Neural cell (in vitro differentiated cells): ENCODE results near the gene SSR4. TPM values are rescaled to one million over a fixed set of nuclear protein-coding genes. Genes with fewer than 3 reads are reported as not detected.

Experiments used
- H2AFZ ChIP-seq: fragments of 200-600, 300-800 bp; sonication (generic), shearing (Covaris generic); 2 replicates; pipeline ENCODE4 v1.6.0; 2014; ENCODE audit warnings: low read depth, mild to moderate bottlenecking, antibody characterized with exemption, low read length, moderate library complexity
- H3F3A ChIP-seq: fragments of 200-600 bp; shearing (Covaris generic); 2 replicates; pipeline ENCODE4 v1.6.1; 2016; ENCODE audit warnings: mild to moderate bottlenecking, moderate library complexity, mixed read lengths, antibody characterized with exemption, low read length; ENCODE audit not compliant: insufficient read depth, poor library complexity, severe bottlenecking
- H3K27ac ChIP-seq: fragments of 200-600, 300-800 bp; sonication (generic), shearing (Covaris generic); 2 replicates; pipeline ENCODE4 v1.5.1; 2014; ENCODE audit warnings: mild to moderate bottlenecking, low read length, moderate library complexity
- H3K27me3 ChIP-seq: fragments of 300-800, 200-600 bp; sonication (generic), shearing (Covaris generic); 2 replicates; pipeline ENCODE4 v1.6.0; 2014; ENCODE audit warnings: mild to moderate bottlenecking, low read depth, low read length, moderate library complexity; ENCODE audit not compliant: insufficient read depth
- H3K36me3 ChIP-seq: fragments of 300-800, 200-600 bp; sonication (generic), shearing (Covaris generic); 2 replicates; pipeline ENCODE4 v1.5.1; 2014; ENCODE audit warnings: mild to moderate bottlenecking, antibody characterized with exemption, low read length, moderate library complexity; ENCODE audit not compliant: insufficient read depth
- H3K4me2 ChIP-seq: fragments of 300-800, 200-600 bp; sonication (generic), shearing (Covaris generic); 2 replicates; pipeline ENCODE4 v1.6.0; 2014; ENCODE audit warnings: mild to moderate bottlenecking, low read length
- H3K4me3 ChIP-seq: fragments of 300-800, 200-600 bp; sonication (generic), shearing (Covaris generic); 2 replicates; pipeline ENCODE4 v1.5.1; 2014; ENCODE audit warnings: mild to moderate bottlenecking, low read length, moderate library complexity
- H3K79me2 ChIP-seq: fragments of 200-600 bp; shearing (Covaris generic); replicated peaks from 2 replicates; pipeline ENCODE4 v1.6.0; 2014; ENCODE audit warnings: mild to moderate bottlenecking, low read length, moderate library complexity; ENCODE audit not compliant: insufficient read depth
- H3K9ac ChIP-seq: fragments of 300-800, 200-600 bp; sonication (generic), shearing (Covaris generic); 2 replicates; pipeline ENCODE4 v1.6.1; 2016; ENCODE audit warnings: mild to moderate bottlenecking, low read length, mixed read lengths
- H3K9me2 ChIP-seq: fragments of 200-600 bp; shearing (Covaris generic); 2 replicates; pipeline ENCODE4 v1.6.1; 2016; ENCODE audit warnings: mild to moderate bottlenecking, low read length, mixed read lengths; ENCODE audit not compliant: insufficient read depth
- H3K9me3 ChIP-seq: fragments of 200-600, 300-800 bp; sonication (generic), shearing (Covaris generic); 2 replicates; pipeline ENCODE4 v1.6.1; 2016; ENCODE audit warnings: mild to moderate bottlenecking, mixed run types, low read length, moderate library complexity, mixed read lengths
- H4K20me1 ChIP-seq: fragments of 200-600 bp; shearing (Covaris generic); 2 replicates; pipeline ENCODE4 v1.6.1; 2016; ENCODE audit warnings: mild to moderate bottlenecking, mixed run types; ENCODE audit not compliant: insufficient read depth
- EP300 ChIP-seq: fragments of 450-650 bp; conservative IDR thresholded peaks from 2 replicates; pipeline ENCODE4 v1.6.1; 2014; ENCODE audit warnings: antibody characterized with exemption, mild to moderate bottlenecking, moderate library complexity; ENCODE audit not compliant: poor library complexity, severe bottlenecking
- EZH2 ChIP-seq: fragments of 200-600, 300-800 bp; shearing (Covaris generic), sonication (generic); IDR thresholded peaks from 2 replicates; pipeline ENCODE4 v1.6.1; 2014; ENCODE audit warnings: antibody characterized with exemption, low read length, borderline replicate concordance, mild to moderate bottlenecking; ENCODE audit not compliant: insufficient read depth, poor library complexity, severe bottlenecking
- MXI1 ChIP-seq: fragments of 450-650 bp; conservative IDR thresholded peaks from 2 replicates; pipeline ENCODE4 v1.6.1; 2014; ENCODE audit warnings: antibody characterized with exemption, mild to moderate bottlenecking; ENCODE audit not compliant: poor library complexity, severe bottlenecking
- POLR2AphosphoS5 ChIP-seq: IDR thresholded peaks from 2 replicates; pipeline ENCODE4 v1.6.1; 2012
- RAD21 ChIP-seq: fragments of 450-650 bp; conservative IDR thresholded peaks from 2 replicates; pipeline ENCODE4 v1.6.1; 2014; ENCODE audit warnings: antibody characterized with exemption, mild to moderate bottlenecking, moderate library complexity
- SMC3 ChIP-seq: fragments of 450-650 bp; conservative IDR thresholded peaks from 2 replicates; pipeline ENCODE4 v1.6.1; 2014; ENCODE audit warnings: antibody characterized with exemption, mild to moderate bottlenecking, moderate library complexity; ENCODE audit not compliant: poor library complexity
- TAF1 ChIP-seq: IDR thresholded peaks from 2 replicates; pipeline ENCODE4 v1.6.1; 2012; ENCODE audit warnings: low read depth
- polyA plus RNA-seq: library from polyadenylated mRNA; depleted of rRNA; stranded (reverse); fragments of >200 nt; gene quantifications from 2 replicates; pipeline ENCODE4 v1.2.3, GENCODE V29; 2014
- TF ChIP-seq, protein P1 (sequence below): fragments of 450-650 bp; IDR thresholded peaks from 2 replicates; pipeline ENCODE4 v1.5.1; 2014; ENCODE audit warnings: antibody characterized with exemption, mild to moderate bottlenecking, moderate library complexity; ENCODE audit not compliant: poor library complexity, severe bottlenecking
- TF ChIP-seq, protein P2 (sequence below): IDR thresholded peaks from 2 replicates; pipeline ENCODE4 v1.6.1; 2012; ENCODE audit warnings: borderline replicate concordance

SSR4 gene
- polyA plus RNA-seq, 1 donor from 2014 or later: 186 TPM

DNA sequence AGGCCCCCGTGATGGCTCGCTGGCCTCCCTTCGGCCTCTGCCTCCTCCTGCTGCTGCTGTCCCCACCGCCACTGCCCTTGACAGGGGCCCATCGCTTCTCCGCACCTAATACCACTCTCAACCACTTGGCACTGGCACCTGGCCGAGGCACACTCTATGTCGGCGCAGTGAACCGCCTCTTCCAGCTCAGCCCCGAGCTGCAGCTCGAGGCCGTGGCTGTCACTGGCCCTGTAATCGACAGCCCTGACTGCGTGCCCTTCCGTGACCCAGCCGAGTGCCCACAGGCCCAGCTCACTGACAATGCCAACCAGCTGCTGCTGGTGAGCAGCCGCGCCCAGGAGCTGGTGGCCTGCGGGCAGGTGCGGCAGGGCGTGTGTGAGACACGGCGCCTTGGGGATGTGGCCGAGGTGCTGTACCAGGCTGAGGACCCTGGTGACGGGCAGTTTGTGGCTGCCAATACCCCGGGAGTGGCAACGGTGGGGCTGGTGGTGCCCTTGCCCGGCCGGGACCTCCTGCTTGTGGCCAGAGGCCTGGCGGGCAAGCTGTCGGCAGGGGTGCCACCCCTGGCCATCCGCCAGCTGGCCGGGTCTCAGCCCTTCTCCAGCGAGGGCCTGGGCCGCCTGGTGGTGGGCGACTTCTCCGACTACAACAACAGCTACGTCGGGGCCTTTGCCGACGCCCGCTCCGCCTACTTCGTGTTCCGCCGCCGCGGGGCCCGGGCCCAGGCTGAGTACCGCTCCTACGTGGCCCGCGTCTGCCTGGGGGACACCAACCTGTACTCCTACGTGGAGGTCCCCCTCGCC, 27.4 kb upstream of the SSR4 start:
- no peak overlapping the region for H2AFZ ChIP-seq
- peak overlapping the region; percentile 69 for H3K9ac ChIP-seq
- H3K4me3 ChIP-seq: peak overlapping the region; percentile 45
- H3K9me2 ChIP-seq: no peaks in the 10 kb centered on the region
- no peaks in the 10 kb centered on the region for H3K9me3 ChIP-seq
- H3K27me3 ChIP-seq: no peaks in the 10 kb centered on the region
- H3K27ac ChIP-seq: peak overlapping the region; percentile 81
- H3K36me3 ChIP-seq: no peaks in the 10 kb centered on the region
- H3K79me2 ChIP-seq: no peaks in the 10 kb centered on the region
- no peak for TF ChIP-seq MXI1
- TF ChIP-seq RAD21: no peak
- TF ChIP-seq, protein P1, sequence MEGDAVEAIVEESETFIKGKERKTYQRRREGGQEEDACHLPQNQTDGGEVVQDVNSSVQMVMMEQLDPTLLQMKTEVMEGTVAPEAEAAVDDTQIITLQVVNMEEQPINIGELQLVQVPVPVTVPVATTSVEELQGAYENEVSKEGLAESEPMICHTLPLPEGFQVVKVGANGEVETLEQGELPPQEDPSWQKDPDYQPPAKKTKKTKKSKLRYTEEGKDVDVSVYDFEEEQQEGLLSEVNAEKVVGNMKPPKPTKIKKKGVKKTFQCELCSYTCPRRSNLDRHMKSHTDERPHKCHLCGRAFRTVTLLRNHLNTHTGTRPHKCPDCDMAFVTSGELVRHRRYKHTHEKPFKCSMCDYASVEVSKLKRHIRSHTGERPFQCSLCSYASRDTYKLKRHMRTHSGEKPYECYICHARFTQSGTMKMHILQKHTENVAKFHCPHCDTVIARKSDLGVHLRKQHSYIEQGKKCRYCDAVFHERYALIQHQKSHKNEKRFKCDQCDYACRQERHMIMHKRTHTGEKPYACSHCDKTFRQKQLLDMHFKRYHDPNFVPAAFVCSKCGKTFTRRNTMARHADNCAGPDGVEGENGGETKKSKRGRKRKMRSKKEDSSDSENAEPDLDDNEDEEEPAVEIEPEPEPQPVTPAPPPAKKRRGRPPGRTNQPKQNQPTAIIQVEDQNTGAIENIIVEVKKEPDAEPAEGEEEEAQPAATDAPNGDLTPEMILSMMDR: no peak
- TF ChIP-seq, protein P2, sequence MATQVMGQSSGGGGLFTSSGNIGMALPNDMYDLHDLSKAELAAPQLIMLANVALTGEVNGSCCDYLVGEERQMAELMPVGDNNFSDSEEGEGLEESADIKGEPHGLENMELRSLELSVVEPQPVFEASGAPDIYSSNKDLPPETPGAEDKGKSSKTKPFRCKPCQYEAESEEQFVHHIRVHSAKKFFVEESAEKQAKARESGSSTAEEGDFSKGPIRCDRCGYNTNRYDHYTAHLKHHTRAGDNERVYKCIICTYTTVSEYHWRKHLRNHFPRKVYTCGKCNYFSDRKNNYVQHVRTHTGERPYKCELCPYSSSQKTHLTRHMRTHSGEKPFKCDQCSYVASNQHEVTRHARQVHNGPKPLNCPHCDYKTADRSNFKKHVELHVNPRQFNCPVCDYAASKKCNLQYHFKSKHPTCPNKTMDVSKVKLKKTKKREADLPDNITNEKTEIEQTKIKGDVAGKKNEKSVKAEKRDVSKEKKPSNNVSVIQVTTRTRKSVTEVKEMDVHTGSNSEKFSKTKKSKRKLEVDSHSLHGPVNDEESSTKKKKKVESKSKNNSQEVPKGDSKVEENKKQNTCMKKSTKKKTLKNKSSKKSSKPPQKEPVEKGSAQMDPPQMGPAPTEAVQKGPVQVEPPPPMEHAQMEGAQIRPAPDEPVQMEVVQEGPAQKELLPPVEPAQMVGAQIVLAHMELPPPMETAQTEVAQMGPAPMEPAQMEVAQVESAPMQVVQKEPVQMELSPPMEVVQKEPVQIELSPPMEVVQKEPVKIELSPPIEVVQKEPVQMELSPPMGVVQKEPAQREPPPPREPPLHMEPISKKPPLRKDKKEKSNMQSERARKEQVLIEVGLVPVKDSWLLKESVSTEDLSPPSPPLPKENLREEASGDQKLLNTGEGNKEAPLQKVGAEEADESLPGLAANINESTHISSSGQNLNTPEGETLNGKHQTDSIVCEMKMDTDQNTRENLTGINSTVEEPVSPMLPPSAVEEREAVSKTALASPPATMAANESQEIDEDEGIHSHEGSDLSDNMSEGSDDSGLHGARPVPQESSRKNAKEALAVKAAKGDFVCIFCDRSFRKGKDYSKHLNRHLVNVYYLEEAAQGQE: no peak
- TF ChIP-seq POLR2AphosphoS5: no peak
- TF ChIP-seq EZH2: no peak
- no peak for TF ChIP-seq EP300
- H3F3A ChIP-seq: no peaks in the 10 kb centered on the region
- no peaks in the 10 kb centered on the region for H4K20me1 ChIP-seq
- no peak overlapping the region for H3K4me2 ChIP-seq

DNA sequence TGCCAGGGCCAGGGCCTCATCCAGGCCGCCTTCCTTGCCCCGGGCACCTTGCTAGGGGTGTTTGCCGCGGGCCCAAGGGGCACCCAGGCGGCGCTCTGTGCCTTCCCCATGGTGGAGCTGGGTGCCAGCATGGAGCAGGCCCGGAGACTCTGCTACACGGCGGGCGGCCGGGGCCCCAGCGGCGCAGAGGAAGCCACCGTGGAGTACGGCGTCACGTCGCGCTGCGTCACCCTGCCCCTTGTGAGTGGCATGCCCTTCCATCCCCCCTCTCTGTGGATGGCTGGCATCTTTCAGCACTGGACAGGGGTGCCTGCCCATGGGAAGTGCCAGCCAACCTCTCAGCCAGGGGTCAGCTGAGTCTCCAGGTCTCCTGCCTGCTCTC, 26.8 kb upstream of the SSR4 start:
- Histone ChIP-seq H4K20me1 (no peaks in the 10 kb centered on the region), H3K9me3 (no peaks in the 10 kb centered on the region), H3K27ac (no peak overlapping the region), H3K79me2 (no peaks in the 10 kb centered on the region), H3K9ac (no peak overlapping the region), H2AFZ (no peak overlapping the region), H3F3A (no peaks in the 10 kb centered on the region), H3K4me3 (no peak overlapping the region), H3K9me2 (no peaks in the 10 kb centered on the region), H3K27me3 (no peaks in the 10 kb centered on the region), H3K4me2 (no peak overlapping the region), H3K36me3 (no peaks in the 10 kb centered on the region)
- TF ChIP-seq EP300: no peak
- TF ChIP-seq TAF1: no peak
- no peak for TF ChIP-seq EZH2
- TF ChIP-seq MXI1: no peak
- TF ChIP-seq, protein P2: no peak
- TF ChIP-seq SMC3: no peak
- no peak for TF ChIP-seq POLR2AphosphoS5
- TF ChIP-seq RAD21: no peak
- TF ChIP-seq, protein P1: no peak
